Effector memory CD4-positive, alpha-beta T cell (primary cell): ENCODE data around the gene SPDEF.

ENCODE experiments used
- DNase-seq, 3 donors: peaks; one replicate each; pipeline ENCODE4 v3.0.0-alpha.2; 2020
- H3K27ac ChIP-seq: 2 replicates; pipeline ENCODE4 v1.7.0; 2013; ENCODE audit warnings: mild to moderate bottlenecking, low read length, moderate library complexity; ENCODE audit not compliant: insufficient read depth, poor library complexity, severe bottlenecking
- H3K27me3 ChIP-seq: replicated peaks from 2 replicates; pipeline ENCODE4 v1.7.0; 2013; ENCODE audit warnings: mild to moderate bottlenecking, low read length; ENCODE audit not compliant: insufficient read depth, control insufficient read depth, poor library complexity, severe bottlenecking
- H3K36me3 ChIP-seq: 2 replicates; pipeline ENCODE4 v1.7.0; 2013; ENCODE audit warnings: mild to moderate bottlenecking, low read length, moderate library complexity; ENCODE audit not compliant: control insufficient read depth, insufficient read depth
- H3K4me1 ChIP-seq: 2 replicates; pipeline ENCODE4 v1.7.0; 2013; ENCODE audit warnings: low read length, mild to moderate bottlenecking; ENCODE audit not compliant: control insufficient read depth, insufficient read depth, poor library complexity, severe bottlenecking
- H3K4me3 ChIP-seq: 2 replicates; pipeline ENCODE4 v1.7.0; 2013; ENCODE audit warnings: low read length, low read depth, mild to moderate bottlenecking; ENCODE audit not compliant: insufficient read depth, poor library complexity, severe bottlenecking
- H3K9me3 ChIP-seq: 2 replicates; pipeline ENCODE4 v1.7.0; 2013; ENCODE audit warnings: mild to moderate bottlenecking, low read length, moderate library complexity; ENCODE audit not compliant: control insufficient read depth

SPDEF gene

GRCh38 chr6:34585108-34585507, 29.0 kb upstream of the SPDEF start:
- no peaks in the 10 kb centered on the region for H3K9me3 ChIP-seq
- no peak overlapping the region for H3K27ac ChIP-seq
- no peak overlapping the region for H3K4me3 ChIP-seq
- DNase-seq: no peak
- H3K4me1 ChIP-seq: no peaks in the 10 kb centered on the region
- no peaks in the 10 kb centered on the region for H3K27me3 ChIP-seq
- H3K36me3 ChIP-seq: peaks cover 28% of the 10 kb centered on the region

- Histone ChIP-seq H3K4me3 (no peak overlapping the region), H3K9me3 (no peaks in the 10 kb centered on the region), H3K36me3 (peaks cover 24% of the 10 kb centered on the region), H3K27ac (no peak overlapping the region), H3K27me3 (no peaks in the 10 kb centered on the region), H3K4me1 (no peaks in the 10 kb centered on the region)
- DNase-seq: no peak
Observed at GRCh38 chr6:34584694-34585093, 28.6 kb upstream of the SPDEF start.

- no peaks in the 10 kb centered on the region for H3K27me3 ChIP-seq
- no peak for DNase-seq
- no peaks in the 10 kb centered on the region for H3K4me1 ChIP-seq
- no peak overlapping the region for H3K4me3 ChIP-seq
- no peaks in the 10 kb centered on the region for H3K9me3 ChIP-seq
- no peak overlapping the region for H3K27ac ChIP-seq
- H3K36me3 ChIP-seq: peaks cover 17% of the 10 kb centered on the region
Observed at GRCh38 chr6:34583861-34584604, 27.9 kb upstream of the SPDEF start.

- H3K9me3 ChIP-seq: no peaks in the 10 kb centered on the region
- no peaks in the 10 kb centered on the region for H3K4me1 ChIP-seq
- peaks cover 12% of the 10 kb centered on the region for H3K36me3 ChIP-seq
- no peak for DNase-seq
- no peaks in the 10 kb centered on the region for H3K27me3 ChIP-seq
- H3K4me3 ChIP-seq: no peak overlapping the region
- no peak overlapping the region for H3K27ac ChIP-seq
Observed at GRCh38 chr6:34583461-34583860, 27.3 kb upstream of the SPDEF start.

- DNase-seq: no peak
- peaks cover 3% of the 10 kb centered on the region for H3K36me3 ChIP-seq
- no peaks in the 10 kb centered on the region for H3K9me3 ChIP-seq
- no peaks in the 10 kb centered on the region for H3K4me1 ChIP-seq
- no peak overlapping the region for H3K27ac ChIP-seq
- no peaks in the 10 kb centered on the region for H3K27me3 ChIP-seq
- H3K4me3 ChIP-seq: no peak overlapping the region
Observed at GRCh38 chr6:34581561-34581920, 25.4 kb upstream of the SPDEF start.

GRCh38 chr6:34580707-34581560, 24.8 kb upstream of the SPDEF start:
- H3K36me3 ChIP-seq: no peaks in the 10 kb centered on the region
- no peaks in the 10 kb centered on the region for H3K9me3 ChIP-seq
- no peaks in the 10 kb centered on the region for H3K27me3 ChIP-seq
- H3K27ac ChIP-seq: no peak overlapping the region
- no peak for DNase-seq
- no peak overlapping the region for H3K4me3 ChIP-seq
- no peaks in the 10 kb centered on the region for H3K4me1 ChIP-seq

- no peaks in the 10 kb centered on the region for H3K36me3 ChIP-seq
- no peak overlapping the region for H3K27ac ChIP-seq
- no peaks in the 10 kb centered on the region for H3K27me3 ChIP-seq
- no peaks in the 10 kb centered on the region for H3K9me3 ChIP-seq
- DNase-seq: no peak
- H3K4me1 ChIP-seq: no peaks in the 10 kb centered on the region
- H3K4me3 ChIP-seq: no peak overlapping the region
Observed at GRCh38 chr6:34578445-34579262, 22.5 kb upstream of the SPDEF start.

- no peaks in the 10 kb centered on the region for H3K9me3 ChIP-seq
- no peak for DNase-seq
- no peaks in the 10 kb centered on the region for H3K36me3 ChIP-seq
- no peak overlapping the region for H3K27ac ChIP-seq
- H3K4me1 ChIP-seq: no peaks in the 10 kb centered on the region
- no peaks in the 10 kb centered on the region for H3K27me3 ChIP-seq
- no peak overlapping the region for H3K4me3 ChIP-seq
Observed at GRCh38 chr6:34576286-34576955, 20.3 kb upstream of the SPDEF start.

GRCh38 chr6:34575326-34575725, 19.2 kb upstream of the SPDEF start:
- Histone ChIP-seq H3K9me3 (no peaks in the 10 kb centered on the region), H3K4me1 (no peaks in the 10 kb centered on the region), H3K4me3 (no peak overlapping the region), H3K27me3 (no peaks in the 10 kb centered on the region), H3K36me3 (no peaks in the 10 kb centered on the region), H3K27ac (no peak overlapping the region)
- DNase-seq: no peak
